Hepatocyte (in vitro differentiated cells): ENCODE data around the gene MARK2.

Experiments
- CTCF ChIP-seq: fragments of 200-600 bp; sonication (generic); IDR thresholded peaks from 2 replicates; pipeline ENCODE4 v1.5.1; 2016; ENCODE audit warnings: antibody characterized with exemption, mild to moderate bottlenecking; ENCODE audit not compliant: poor library complexity
- EZH2 ChIP-seq: fragments of 200-600 bp; sonication (generic); IDR thresholded peaks from 2 replicates; pipeline ENCODE4 v1.6.1; 2016; ENCODE audit warnings: antibody characterized with exemption, mild to moderate bottlenecking, borderline replicate concordance
- EZH2phosphoT487 ChIP-seq: fragments of 200-600 bp; sonication (generic); IDR thresholded peaks from one replicate; pipeline ENCODE4 v1.6.1; 2018; ENCODE audit warnings: antibody characterized with exemption, mild to moderate bottlenecking, low read depth, moderate library complexity; ENCODE audit not compliant: unreplicated experiment, severe bottlenecking

DNA sequence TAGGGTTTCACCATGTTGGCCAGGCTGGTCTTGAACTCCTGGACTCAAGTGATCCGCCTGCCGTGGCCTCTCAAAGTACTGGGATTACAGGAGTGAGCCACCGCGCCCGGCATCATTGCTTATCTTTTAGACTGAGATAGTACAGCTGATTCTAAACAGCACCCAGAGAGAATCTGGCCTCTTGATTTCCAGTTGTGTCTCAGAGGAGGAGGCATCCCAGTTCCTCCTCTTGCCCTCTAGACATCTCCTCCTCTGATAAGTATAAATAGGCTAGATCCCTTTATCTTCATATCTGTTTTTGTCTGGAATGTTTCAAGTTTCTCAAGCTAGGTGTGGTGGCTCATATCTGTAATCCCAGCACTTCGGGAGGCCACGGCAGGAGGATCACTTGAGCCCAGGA, 7.0 kb downstream of the MARK2 start:
- TF ChIP-seq CTCF (no peak), EZH2 (no peak), EZH2phosphoT487 (no peak)
